GM19468 (cell line): ENCODE results near the gene BUB3.

Experiments used
- ATAC-seq: cut with Tn5 transposase; IDR thresholded peaks from one replicate; pipeline ENCODE4 v1.9.1; 2021; ENCODE audit warnings: mild to moderate bottlenecking, moderate library complexity, moderate number of reproducible peaks; ENCODE audit not compliant: unreplicated experiment; ENCODE audit errors: extremely low read depth

The BUB3 gene

GRCh38 chr10:123191886-123192285 is 37.7 kb downstream of the BUB3 start:
- no peak for ATAC-seq

DNA sequence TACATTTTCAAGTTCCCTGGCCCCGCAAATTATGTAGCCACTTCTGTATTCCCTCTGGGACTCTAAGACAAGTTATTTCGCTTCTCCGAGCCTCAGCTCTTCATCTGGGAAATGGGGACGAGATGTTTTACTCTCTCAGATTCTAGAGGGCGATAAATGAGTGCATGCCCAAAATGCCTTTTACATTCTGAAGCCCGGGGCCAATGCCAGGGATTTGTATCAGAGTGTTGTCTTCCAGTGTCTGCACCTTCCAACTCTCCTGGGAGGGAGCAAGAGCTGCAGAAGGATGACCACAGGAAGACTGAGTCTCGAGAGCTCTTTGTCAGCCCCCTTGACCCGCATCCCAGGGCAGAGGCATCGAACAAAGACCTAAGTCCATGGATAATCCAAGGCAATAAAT is 39.9 kb downstream of the BUB3 start:
- no peak for ATAC-seq

DNA sequence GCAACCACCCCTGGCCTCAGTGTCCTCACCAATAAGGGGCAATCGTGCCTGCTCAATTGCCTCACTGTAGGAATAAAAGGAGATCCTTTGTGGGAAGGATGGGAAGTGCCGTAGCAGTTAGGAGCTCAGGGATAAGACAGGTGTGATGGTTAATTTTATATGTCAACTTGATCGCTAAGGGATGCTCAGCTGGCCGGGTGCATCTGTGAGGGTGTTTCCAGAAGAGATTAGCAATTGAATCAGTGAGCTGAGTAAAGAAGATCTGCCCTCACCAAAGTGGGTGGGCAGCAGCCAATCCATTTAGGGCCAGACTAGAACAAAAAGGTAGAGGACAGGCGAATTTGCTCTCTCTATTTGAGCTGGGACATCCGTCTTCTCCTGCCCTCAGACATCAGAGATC is 46.3 kb downstream of the BUB3 start:
- ATAC-seq: no peak

- no peak for ATAC-seq
Measured at GRCh38 chr10:123202506-123202905, 48.3 kb downstream of the BUB3 start.

DNA sequence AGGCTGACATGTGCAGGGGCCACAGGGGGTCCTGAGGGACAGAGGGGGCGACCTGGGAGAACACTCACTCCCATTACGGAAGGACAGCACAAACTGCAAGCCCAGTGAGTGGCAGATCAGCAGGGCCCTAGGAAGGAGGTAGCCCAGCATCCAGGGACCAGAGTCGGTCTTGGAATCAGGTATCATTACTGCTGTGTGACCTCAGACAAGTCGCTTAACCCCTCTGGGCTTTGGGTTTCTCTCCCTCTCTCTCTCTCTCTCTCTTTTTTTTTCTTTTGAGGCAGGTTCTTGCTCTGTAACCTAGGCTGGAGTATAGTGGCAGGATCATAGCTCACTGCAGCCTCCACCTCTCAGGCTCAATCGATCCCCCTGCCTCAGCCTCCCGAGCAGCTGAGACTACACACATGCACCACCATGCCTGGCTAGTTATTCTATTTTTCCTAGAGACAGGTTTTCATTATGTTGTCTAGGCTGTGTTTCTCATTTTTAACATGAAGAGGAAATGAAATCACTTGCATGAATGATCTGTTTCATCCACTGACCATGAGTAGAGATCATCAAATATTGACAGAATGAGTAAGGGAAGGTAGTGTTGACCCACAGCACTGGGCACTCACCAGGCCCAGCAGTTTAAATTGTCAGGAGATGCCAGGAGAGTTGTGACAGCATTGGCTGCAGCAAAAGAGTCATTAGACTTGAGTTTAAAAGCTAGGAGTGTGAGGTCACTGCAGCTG is 49.4 kb downstream of the BUB3 start:
- no peak for ATAC-seq

DNA sequence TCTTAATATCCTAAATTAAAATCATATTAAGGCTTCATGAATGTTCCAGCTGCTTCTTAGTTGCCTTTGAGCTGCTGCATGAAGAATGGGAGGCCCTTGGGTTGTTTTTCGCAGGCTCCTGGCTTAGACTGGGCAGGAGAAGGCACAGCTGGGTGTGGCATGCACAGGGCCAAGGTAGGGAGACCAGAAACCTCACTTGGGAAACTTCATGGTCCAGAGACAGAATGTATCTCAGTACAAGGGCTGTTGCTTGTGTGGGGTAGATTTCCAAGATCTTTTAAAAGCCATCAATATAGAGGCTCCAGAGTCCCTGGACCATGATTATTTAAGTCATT is 49.9 kb downstream of the BUB3 start:
- no peak for ATAC-seq

GRCh38 chr10:123205041-123205440 is 50.8 kb downstream of the BUB3 start:
- ATAC-seq: no peak

DNA sequence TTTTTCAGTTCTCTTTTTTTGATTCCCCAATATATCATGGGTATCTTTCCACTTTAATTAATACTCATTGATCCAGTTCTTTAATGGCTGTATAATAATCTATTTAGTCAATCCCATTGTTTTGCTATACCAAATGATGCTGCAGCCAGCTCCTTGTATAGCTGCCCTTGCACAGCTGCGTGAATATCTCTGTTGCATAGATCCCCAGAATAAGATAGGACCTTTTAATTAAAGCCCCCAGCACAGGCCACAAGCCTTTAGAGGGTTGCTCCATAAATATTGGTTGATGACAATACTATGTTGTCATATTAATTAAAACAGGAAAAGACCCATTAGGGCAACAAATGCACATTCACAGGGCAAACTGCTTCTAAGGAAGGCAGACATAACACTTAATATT is 57.9 kb downstream of the BUB3 start:
- no peak for ATAC-seq

DNA sequence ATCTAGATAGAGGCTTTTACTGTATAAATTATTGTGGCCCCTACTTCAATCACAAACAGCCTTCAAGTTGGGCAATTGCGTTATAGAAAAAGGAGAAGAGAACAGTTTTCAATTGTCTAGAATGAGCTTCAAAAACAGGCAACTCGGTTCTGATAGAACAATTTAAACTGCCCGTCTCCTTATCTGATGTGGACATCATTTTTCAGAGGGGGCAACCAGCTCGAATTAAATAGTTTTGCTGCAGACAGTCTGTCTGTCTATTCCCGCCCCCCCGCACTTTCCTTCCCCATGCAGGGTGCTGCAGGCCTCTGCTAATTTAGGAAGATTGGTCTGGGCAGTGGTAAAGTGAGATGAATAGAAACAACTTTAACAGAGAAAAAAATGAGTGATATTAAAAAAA is 58.4 kb downstream of the BUB3 start:
- ATAC-seq: no peak

- ATAC-seq: no peak
Measured at GRCh38 chr10:123213192-123213591, 59.0 kb downstream of the BUB3 start.
